HepG2 (cell line): Measurements from ENCODE around the gene SLC51B. TPM values are rescaled to one million over a fixed set of nuclear protein-coding genes. Genes with fewer than 3 reads are reported as not detected.

Experiments
- ATAC-seq: fragments of 200-7000 bp; cut with Tn5 transposase; 3 replicates; pipeline ENCODE4 v1.9.1; 2020; ENCODE audit warnings: mild to moderate bottlenecking, moderate library complexity
- BruUV-seq: library from RNA; stranded (reverse); fragments of 400-500 nt; replicated peaks from 2 replicates; lab custom pipeline; 2021; lab: Mats Ljungman, UMichigan
- CTCF ChIA-PET: fragments of 300-600 bp; formaldehyde crosslinking; extraction: SDS; loops from one replicate; lab custom pipeline; 2021; ENCODE audit warnings: low total read pairs, inconsistent platforms, low intra/inter-chr PET ratio; lab: Yijun Ruan, JAX
- POLR2A ChIA-PET: fragments of 350-600 bp; sonication (Branson Sonifier 250); formaldehyde crosslinking; loops from one replicate; lab custom pipeline; 2020; ENCODE audit warnings: antibody characterized with exemption, inconsistent platforms; lab: Yijun Ruan, JAX
- DNase-seq: peaks from one replicate; pipeline ENCODE4 v3.0.0-alpha.2; 2015; ENCODE audit warnings: low spot score
- FAIRE-seq: peaks from 3 replicates; lab custom pipeline; 2011; peaks lifted over from hg19 to GRCh38; lab: Jason Lieb, UNC
- H2AFZ ChIP-seq: one replicate; pipeline ENCODE4 v1.6.1; 2011; ENCODE audit warnings: low read length, inconsistent platforms
- H3K27ac ChIP-seq: fragments of 300-600 bp; 3 replicates; pipeline ENCODE4 v1.8.0; 2011; ENCODE audit warnings: mixed run types, mild to moderate bottlenecking, mixed read lengths, low read length, inconsistent platforms; ENCODE audit not compliant: insufficient read depth; ENCODE audit errors: extremely low read length
- H3K27me3 ChIP-seq, 2 experiments: fragments of 200-600 bp in 1 of 2; 2 replicates in 1 of 2; 3 replicates in 1 of 2; pipeline versions ENCODE4 v1.6.0 to v1.8.0; 2011; ENCODE audit warnings: low read length in 2 of 2, mild to moderate bottlenecking in 2 of 2, moderate library complexity in 2 of 2, inconsistent platforms in 1 of 2; ENCODE audit not compliant: insufficient read depth in 2 of 2, control insufficient read depth in 1 of 2
- H3K36me3 ChIP-seq, 2 experiments: fragments of 200-600 bp in 1 of 2; replicated peaks in 1 of 2; 2 replicates in 1 of 2; 3 replicates in 1 of 2; pipeline versions ENCODE4 v1.5.1 to v1.8.0; 2011; ENCODE audit warnings: low read length in 2 of 2, inconsistent platforms in 1 of 2; ENCODE audit not compliant: insufficient read depth in 2 of 2, control insufficient read depth in 1 of 2
- H3K4me1 ChIP-seq: 2 replicates; pipeline ENCODE4 v1.5.1; 2012; ENCODE audit warnings: low read length, inconsistent platforms; ENCODE audit not compliant: insufficient read depth
- H3K4me2 ChIP-seq: 2 replicates; pipeline ENCODE4 v1.6.0; 2011; ENCODE audit warnings: low read depth, low read length, inconsistent platforms
- H3K4me3 ChIP-seq, 3 experiments: fragments of 200-600 bp in 1 of 3; sonication (generic), shearing (Covaris generic) in 1 of 3; replicated peaks in 1 of 3; 2 replicates each; pipeline ENCODE4 v1.5.1; 2011 to 2016; ENCODE audit warnings: low read length in 3 of 3, inconsistent platforms in 2 of 3, low read depth in 2 of 3, mild to moderate bottlenecking in 2 of 3, control low read depth in 1 of 3, mixed read lengths in 1 of 3; ENCODE audit not compliant: insufficient read depth in 1 of 3
- H3K79me2 ChIP-seq: one replicate; pipeline ENCODE4 v1.6.1; 2011; ENCODE audit warnings: low read length, inconsistent platforms; ENCODE audit not compliant: insufficient read depth
- H3K9ac ChIP-seq: 2 replicates; pipeline ENCODE4 v1.6.0; 2011; ENCODE audit warnings: mild to moderate bottlenecking, low read depth, low read length, inconsistent platforms; ENCODE audit not compliant: insufficient read depth
- H3K9me3 ChIP-seq: 2 replicates; pipeline ENCODE4 v1.5.1; 2012; ENCODE audit warnings: mild to moderate bottlenecking, low read length
- H4K20me1 ChIP-seq: 2 replicates; pipeline ENCODE4 v1.6.0; 2011; ENCODE audit warnings: inconsistent platforms, mild to moderate bottlenecking, low read length, moderate library complexity; ENCODE audit not compliant: insufficient read depth
- AKAP8 ChIP-seq: sonication (generic); formaldehyde crosslinking; IDR thresholded peaks from 2 replicates; pipeline ENCODE4 v1.5.1; 2020; ENCODE audit warnings: mild to moderate bottlenecking, missing genetic modification reagents
- FOXK2 ChIP-seq: fragments of 450-650 bp; IDR thresholded peaks from 2 replicates; pipeline ENCODE4 v1.6.1; 2016
- HMGXB4 ChIP-seq, 2 experiments: sonication (generic) in 1 of 2; formaldehyde crosslinking in 1 of 2; IDR thresholded peaks; 2 replicates each; pipeline versions ENCODE4 v1.4.0 to v1.6.1; 2018 to 2020; ENCODE audit warnings: missing genetic modification reagents in 2 of 2, borderline replicate concordance in 1 of 2, low read depth in 1 of 2, mild to moderate bottlenecking in 1 of 2, missing biosample characterization in 1 of 2
- HOXA3 ChIP-seq: sonication (generic); formaldehyde crosslinking; IDR thresholded peaks from 2 replicates; pipeline ENCODE4 v1.5.0; 2020; ENCODE audit warnings: missing genetic modification reagents
- SAP130 ChIP-seq: IDR thresholded peaks from 2 replicates; pipeline ENCODE4 v1.6.1; 2016; ENCODE audit warnings: low read depth
- SMAD1 ChIP-seq: sonication (generic); formaldehyde crosslinking; IDR thresholded peaks from 2 replicates; pipeline ENCODE4 v1.4.0; 2020; ENCODE audit warnings: missing genetic modification reagents, low read depth, mild to moderate bottlenecking, borderline replicate concordance
- TEAD2 ChIP-seq: sonication (generic); formaldehyde crosslinking; IDR thresholded peaks from 2 replicates; pipeline ENCODE4 v1.9.0; 2021; ENCODE audit warnings: missing genetic modification reagents
- TRIM22 ChIP-seq: fragments of 450-650 bp; IDR thresholded peaks from 2 replicates; pipeline ENCODE4 v1.6.1; 2017
- ZNF282 ChIP-seq: fragments of 450-650 bp; IDR thresholded peaks from 2 replicates; pipeline ENCODE4 v1.6.1; 2018; ENCODE audit not compliant: partially characterized antibody
- ZNF329 ChIP-seq: sonication (generic); formaldehyde crosslinking; IDR thresholded peaks from 2 replicates; pipeline ENCODE4 v1.9.0; 2021; ENCODE audit warnings: low read depth, mild to moderate bottlenecking, missing genetic modification reagents
- ZNF496 ChIP-seq: sonication (generic); formaldehyde crosslinking; IDR thresholded peaks from 2 replicates; pipeline ENCODE4 v1.8.1; 2023; ENCODE audit warnings: mild to moderate bottlenecking, moderate library complexity, missing genetic modification reagents; ENCODE audit not compliant: insufficient replicate concordance
- ZNF577 ChIP-seq: sonication (generic); formaldehyde crosslinking; IDR thresholded peaks from 2 replicates; pipeline ENCODE4 v1.4.0; 2020; ENCODE audit warnings: mild to moderate bottlenecking, low read depth, missing genetic modification reagents, borderline replicate concordance
- WGBS: methylation state at CpG from one replicate; pipeline ENCODE4 v1.1.6; 2017; ENCODE audit warnings: low lambda C conversion rate; 5-methylcytosine and 5-hydroxymethylcytosine counted together
- in situ Hi-C: cut with HindIII; loops from 2 replicates; pipeline ENCODE4 v1.10.0; 2017; ENCODE audit warnings: low pct_unique_long_range_greater_than_20kb; ENCODE audit not compliant: extremely low pct_ligation_motif_present
- intact Hi-C: fragments of 100-400 bp; cut with micrococcal nuclease; formaldehyde crosslinking; loops from one replicate; pipeline ENCODE4 v1.10.0; 2022; ENCODE audit not compliant: unreplicated experiment
- polyA plus RNA-seq, 8 experiments: library from polyadenylated mRNA; depleted of rRNA in 3 of 8; stranded (reverse) in 7 of 8; unstranded in 1 of 8; fragments of >200 nt; fragmentation: Illumina TruSeq in 4 of 8; extraction: Trizol in 4 of 8; gene quantifications; 2 replicates each; pipeline versions ENCODE4 v1.2.1 to v1.2.3, GENCODE V29; 2011 to 2016; ENCODE audit warnings: low read depth in 4 of 8, missing spikeins in 1 of 8, mixed read lengths in 1 of 8; ENCODE audit not compliant: insufficient read depth in 1 of 8
- total RNA-seq, 5 experiments: library from RNA; depleted of rRNA; stranded (reverse); fragments of >200 nt; fragmentation: Illumina TruSeq; extraction: Trizol; gene quantifications; 2 replicates each; pipeline ENCODE4 v1.2.3, GENCODE V29; 2016; ENCODE audit warnings: low read depth in 1 of 5

SLC51B gene
- total and polyA plus RNA-seq, 2 of the 13 experiments (the other 11 are each of a cell fraction or from before 2014, with no cell fraction given): 14.9 to 17.1 TPM

GRCh38 chr15:65069179-65069578 lies 24.0 kb downstream of the SLC51B start:
- no peak for FAIRE-seq
- Histone ChIP-seq H3K4me1 (peaks cover 25% of the 10 kb centered on the region; the same call in 1 of the 2 replicates), H3K9me3 (no peaks in the 10 kb centered on the region), H4K20me1 (no peaks in the 10 kb centered on the region), H3K27me3 (peaks cover 1 to 17% of the 10 kb centered on the region in 2 experiments; a peak in 4 of 5 replicates), H2AFZ (no peak overlapping the region)
- ChIA-PET CTCF (no interaction called here), POLR2A (interaction anchor here (1.5 kb wide), 1 partner anchor 11 kb away, joined by 6 read pairs; no protein-coding TSS in a partner anchor)
- no CpG with 5 or more reads among the region's 1 CpG for WGBS
- BruUV-seq: no TSS peak
- in situ Hi-C loops: no loop called here
- no peak for TF ChIP-seq ZNF496
- no peak for TF ChIP-seq HOXA3 (CRISPR knock-in tag)
- no peak for TF ChIP-seq TEAD2 (CRISPR knock-in tag)
- TF ChIP-seq ZNF329 (CRISPR knock-in tag): no peak
- no peak for TF ChIP-seq SAP130 (CRISPR knock-in tag)
- no peak for TF ChIP-seq FOXK2
- no peak for TF ChIP-seq ZNF282
- no peak for TF ChIP-seq AKAP8 (CRISPR knock-in tag)
- no peak for TF ChIP-seq ZNF577 (CRISPR knock-in tag)
- no peak for TF ChIP-seq SMAD1 (CRISPR knock-in tag)
- no peak for TF ChIP-seq TRIM22
- TF ChIP-seq HMGXB4 (CRISPR knock-in tag; IDR thresholded peaks at IDR 0.05; ENCODE audit: borderline replicate concordance in 1 of 2, low read depth in 1 of 2): no peak
- TF ChIP-seq, all 625 proteins: peak for 0
- ATAC-seq (no peak), DNase-seq (no peak)
- Histone ChIP-seq H3K4me3 (no peak overlapping the region), H3K36me3 (no peaks in the 10 kb centered on the region), H3K4me2 (no peak overlapping the region), H3K9ac (no peak overlapping the region), H3K27ac (no peak overlapping the region), H3K79me2 (no peaks in the 10 kb centered on the region)
- intact Hi-C loops: no loop called here
